Stomach smooth muscle (tissue), 2 donors: ENCODE measurements around the gene CBX5.

Experiments used
- H3K27ac ChIP-seq: one replicate; pipeline ENCODE4 v1.7.0; 2013; ENCODE audit warnings: mild to moderate bottlenecking, low read length, inconsistent platforms
- H3K27me3 ChIP-seq, 2 donors: one replicate each; pipeline ENCODE4 v1.7.0; 2013; ENCODE audit warnings: low read length in 2 of 2; ENCODE audit not compliant: insufficient read depth in 2 of 2, control insufficient read depth in 1 of 2
- H3K36me3 ChIP-seq, 2 donors: one replicate each; pipeline ENCODE4 v1.7.0; 2013; ENCODE audit warnings: low read length in 2 of 2; ENCODE audit not compliant: control insufficient read depth in 2 of 2, insufficient read depth in 2 of 2
- H3K4me1 ChIP-seq: one replicate; pipeline ENCODE4 v1.7.0; 2013; ENCODE audit warnings: low read length; ENCODE audit not compliant: control insufficient read depth, insufficient read depth
- H3K4me3 ChIP-seq, 2 donors: one replicate each; pipeline ENCODE4 v1.7.0; 2013; ENCODE audit warnings: low read length in 2 of 2
- H3K9ac ChIP-seq, 2 donors: one replicate each; pipeline ENCODE4 v1.7.0; 2013; ENCODE audit warnings: low read length in 2 of 2, mild to moderate bottlenecking in 1 of 2
- H3K9me3 ChIP-seq, 2 donors: one replicate each; pipeline ENCODE4 v1.7.0; 2013; ENCODE audit warnings: low read length in 2 of 2; ENCODE audit not compliant: control insufficient read depth in 2 of 2
- donor health status: healthy.
- donor health status: Pancreatic carcinoma.

CBX5 gene

DNA sequence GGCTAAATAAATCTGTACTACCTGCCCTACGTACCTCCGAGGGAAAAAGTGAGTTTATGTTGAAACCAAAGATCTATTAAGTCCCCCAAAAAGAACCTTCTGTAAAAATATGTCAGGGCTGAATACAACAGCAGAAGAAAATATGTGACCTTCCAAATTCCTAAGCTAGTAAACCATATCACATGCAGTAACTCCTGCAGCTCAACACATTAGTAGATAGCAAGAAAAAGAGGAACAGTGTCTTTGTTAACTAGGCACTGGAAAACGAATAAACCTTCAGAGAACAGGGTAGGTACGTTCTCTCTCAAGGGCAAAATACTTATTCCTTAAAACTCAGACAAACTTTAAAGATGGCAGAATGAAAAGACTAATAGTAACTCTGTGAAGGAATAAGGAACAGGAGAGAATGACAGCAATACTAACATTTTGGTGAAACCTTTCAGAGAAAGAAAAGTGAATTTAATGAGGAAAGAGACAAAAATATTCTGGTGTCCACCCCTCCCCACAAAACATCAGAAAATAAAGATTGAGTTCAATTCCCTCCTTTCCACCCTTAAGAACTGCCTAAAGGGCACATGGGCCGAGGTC is 18.0 kb downstream of the CBX5 start:
- Histone ChIP-seq H3K27me3 (no peaks in the 10 kb centered on the region), H3K9ac (no peak overlapping the region), H3K27ac (no peak overlapping the region), H3K9me3 (no peaks in the 10 kb centered on the region), H3K4me1 (peaks cover 19% of the 10 kb centered on the region), H3K36me3 (peaks cover 2 to 6% of the 10 kb centered on the region in 2 donors), H3K4me3 (no peak overlapping the region)

- Histone ChIP-seq H3K9ac (peak overlapping the region; percentile 67 to 68), H3K27me3 (no peaks in the 10 kb centered on the region), H3K36me3 (peaks cover 2 to 22% of the 10 kb centered on the region in 2 donors), H3K27ac (peak overlapping the region; percentile 58), H3K4me3 (peak overlapping the region; percentile 70 to 75), H3K4me1 (peaks cover 19% of the 10 kb centered on the region), H3K9me3 (no peaks in the 10 kb centered on the region)
Measured at GRCh38 chr12:54259194-54260011, 20.5 kb downstream of the CBX5 start.

GRCh38 chr12:54258201-54258681 is 21.7 kb downstream of the CBX5 start:
- Histone ChIP-seq H3K9ac (no peak overlapping the region), H3K9me3 (no peaks in the 10 kb centered on the region), H3K36me3 (peaks cover 3 to 22% of the 10 kb centered on the region in 2 donors), H3K27me3 (no peaks in the 10 kb centered on the region), H3K4me3 (no peak overlapping the region), H3K4me1 (peaks cover 19% of the 10 kb centered on the region), H3K27ac (no peak overlapping the region)

DNA sequence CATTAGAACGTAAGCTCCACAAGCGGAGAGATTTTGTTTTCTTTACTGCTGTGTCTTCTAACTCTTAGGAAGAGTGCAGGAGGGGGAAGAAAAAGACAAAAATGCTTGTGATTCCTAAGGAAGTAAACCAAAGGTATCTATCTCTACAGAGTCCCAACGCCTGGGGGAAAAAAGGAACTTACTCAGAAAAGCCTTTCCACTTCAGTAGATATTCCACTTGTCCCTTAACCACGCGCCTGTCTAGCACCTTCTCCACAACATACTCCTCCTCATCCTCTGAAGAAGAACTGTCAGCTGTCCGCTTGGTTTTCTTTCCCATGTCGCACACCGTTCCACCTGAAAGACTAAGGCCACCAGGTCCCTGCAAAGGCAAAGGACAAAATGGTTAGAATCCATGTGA is 22.6 kb downstream of the CBX5 start:
- H3K27me3 ChIP-seq: no peaks in the 10 kb centered on the region
- no peak overlapping the region for H3K27ac ChIP-seq
- H3K4me3 ChIP-seq: no peak overlapping the region
- H3K36me3 ChIP-seq: peaks cover 5 to 22% of the 10 kb centered on the region in 2 donors
- no peaks in the 10 kb centered on the region for H3K9me3 ChIP-seq
- H3K4me1 ChIP-seq: peaks cover 19% of the 10 kb centered on the region
- peak overlapping the region in 1 of 2 donors; percentile 20 for H3K9ac ChIP-seq

- H3K27ac ChIP-seq: no peak overlapping the region
- no peaks in the 10 kb centered on the region for H3K4me1 ChIP-seq
- H3K36me3 ChIP-seq: peaks cover 8 to 27% of the 10 kb centered on the region in 2 donors
- no peaks in the 10 kb centered on the region for H3K27me3 ChIP-seq
- no peak overlapping the region for H3K4me3 ChIP-seq
- no peak overlapping the region for H3K9ac ChIP-seq
- no peaks in the 10 kb centered on the region for H3K9me3 ChIP-seq
Measured at GRCh38 chr12:54253240-54253639, 26.7 kb downstream of the CBX5 start.

GRCh38 chr12:54251667-54252284 is 28.1 kb downstream of the CBX5 start:
- no peak overlapping the region for H3K4me3 ChIP-seq
- peaks cover 11 to 20% of the 10 kb centered on the region in 2 donors for H3K36me3 ChIP-seq
- no peak overlapping the region for H3K27ac ChIP-seq
- H3K27me3 ChIP-seq: no peaks in the 10 kb centered on the region
- no peaks in the 10 kb centered on the region for H3K4me1 ChIP-seq
- H3K9ac ChIP-seq: no peak overlapping the region
- no peaks in the 10 kb centered on the region for H3K9me3 ChIP-seq

- Histone ChIP-seq H3K4me1 (no peaks in the 10 kb centered on the region), H3K27ac (no peak overlapping the region), H3K4me3 (no peak overlapping the region), H3K27me3 (no peaks in the 10 kb centered on the region), H3K36me3 (peaks cover 5 to 17% of the 10 kb centered on the region in 2 donors), H3K9me3 (no peaks in the 10 kb centered on the region), H3K9ac (no peak overlapping the region)
Measured at GRCh38 chr12:54249489-54249888, 30.4 kb downstream of the CBX5 start.

DNA sequence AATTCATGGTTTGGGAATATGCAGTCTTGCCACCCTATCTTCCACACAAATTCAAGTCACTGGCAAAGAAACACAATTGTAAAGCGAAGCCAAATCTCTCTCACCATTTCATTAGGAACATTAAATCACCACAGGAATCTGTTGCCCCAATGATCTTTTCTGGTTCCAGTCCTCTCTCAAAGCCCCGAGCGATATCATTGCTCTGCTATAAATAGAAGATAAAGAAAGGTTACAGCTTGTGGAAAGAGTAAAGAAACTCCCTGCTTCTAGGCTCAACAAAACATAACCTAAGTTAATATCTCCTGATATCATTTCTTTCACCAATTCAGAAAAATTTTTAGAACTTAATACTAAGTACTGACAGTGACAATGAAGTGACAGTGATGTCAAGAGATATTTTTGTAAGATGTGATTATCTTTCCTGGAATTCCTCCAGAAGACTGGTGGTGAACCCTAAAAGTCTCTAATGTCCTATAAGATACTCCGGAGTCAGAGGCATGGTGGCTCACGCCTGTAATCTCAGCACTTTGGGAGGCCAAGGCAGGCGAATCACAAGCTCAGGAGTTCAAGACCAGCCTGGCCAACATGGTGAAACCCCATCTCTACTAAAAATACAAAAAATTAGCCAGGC is 33.8 kb downstream of the CBX5 start:
- H3K9ac ChIP-seq: no peak overlapping the region
- H3K27me3 ChIP-seq: no peaks in the 10 kb centered on the region
- H3K4me1 ChIP-seq: no peaks in the 10 kb centered on the region
- H3K4me3 ChIP-seq: no peak overlapping the region
- H3K27ac ChIP-seq: no peak overlapping the region
- no peaks in the 10 kb centered on the region for H3K9me3 ChIP-seq
- peaks cover 12 to 21% of the 10 kb centered on the region in 2 donors for H3K36me3 ChIP-seq

GRCh38 chr12:54240971-54241588 is 38.8 kb downstream of the CBX5 start:
- no peak overlapping the region for H3K27ac ChIP-seq
- no peak overlapping the region for H3K4me3 ChIP-seq
- H3K36me3 ChIP-seq: peaks cover 18 to 26% of the 10 kb centered on the region in 2 donors
- no peak overlapping the region for H3K9ac ChIP-seq
- no peaks in the 10 kb centered on the region for H3K27me3 ChIP-seq
- H3K4me1 ChIP-seq: no peaks in the 10 kb centered on the region
- no peaks in the 10 kb centered on the region for H3K9me3 ChIP-seq

DNA sequence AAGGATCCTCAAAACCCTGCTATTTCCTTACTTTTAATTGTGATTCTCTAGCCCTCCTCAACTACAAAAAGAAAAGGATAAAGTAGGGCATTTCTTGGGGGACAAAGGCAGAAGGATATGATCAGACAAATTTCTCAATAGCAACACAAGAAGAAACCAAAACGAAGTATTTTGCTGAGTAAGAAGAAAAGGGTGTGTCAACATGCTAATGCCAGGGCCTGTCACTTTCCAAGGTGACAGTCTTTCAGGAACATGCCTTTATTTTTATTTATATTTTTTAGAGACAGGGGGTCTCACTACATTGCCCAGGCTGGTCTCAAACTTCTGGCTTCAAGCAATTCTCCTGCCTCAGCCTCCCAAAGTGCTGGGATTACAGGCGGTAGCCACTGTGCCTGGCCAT is 39.8 kb downstream of the CBX5 start:
- H3K4me1 ChIP-seq: no peaks in the 10 kb centered on the region
- H3K9me3 ChIP-seq: no peaks in the 10 kb centered on the region
- H3K27me3 ChIP-seq: no peaks in the 10 kb centered on the region
- no peak overlapping the region for H3K27ac ChIP-seq
- H3K36me3 ChIP-seq: peaks cover 20 to 21% of the 10 kb centered on the region in 2 donors
- H3K9ac ChIP-seq: no peak overlapping the region
- H3K4me3 ChIP-seq: no peak overlapping the region
